ENCODE results near the gene CCND3.

DNA sequence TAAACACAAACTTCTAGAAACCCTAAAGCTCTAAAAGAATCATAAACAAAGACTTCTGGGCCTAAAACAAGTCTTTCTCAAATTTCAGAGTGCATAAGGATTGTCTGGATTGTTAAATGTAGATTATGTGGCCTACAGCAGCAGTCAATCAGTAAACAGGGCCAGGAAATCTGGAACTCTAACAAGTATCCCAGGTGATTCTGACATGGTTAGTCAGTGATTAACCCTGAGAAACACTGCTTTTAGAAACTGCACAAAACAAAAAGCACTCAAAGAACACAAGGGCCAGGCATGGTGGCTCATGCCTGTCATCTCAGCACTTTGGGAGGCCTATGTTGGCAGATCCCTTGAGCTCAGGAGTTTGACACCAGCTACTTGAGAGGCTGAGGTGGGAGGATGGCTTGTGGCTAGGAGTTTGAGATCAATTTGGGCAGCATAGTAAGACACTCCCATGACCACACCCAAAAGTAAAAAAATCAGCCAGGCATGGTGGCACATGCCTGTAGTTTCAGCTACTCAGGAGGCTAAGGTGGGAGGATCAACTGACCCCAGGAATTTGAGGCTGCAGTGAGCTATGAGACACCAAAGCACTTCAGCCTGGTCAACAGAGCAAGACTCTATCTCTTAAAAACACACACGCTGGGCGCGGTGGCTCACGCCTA lies 26.6 kb downstream of the CCND3 start:
- TF ChIP-seq EZH2 (IDR thresholded peaks at IDR 0.05) (no peak), POLR2AphosphoS5 (IDR thresholded peaks at IDR 0.05; ENCODE audit: borderline replicate concordance, low read depth, low read length) (no peak), FOXP2 (optimal IDR thresholded peaks at IDR 0.05; ENCODE audit: control extremely low read depth, extremely low read length, insufficient read depth) (no peak)

Data from SK-N-MC (cell line).